Measurements from ENCODE around the gene YTHDF1.
"Not testable (repeated sequence)": the region's sequence is repeated elsewhere in the genome, so short reads cannot be mapped to it uniquely, and the experiment has no call there.

Gene YTHDF1

GRCh38 chr20:63169681-63170080 is 46.2 kb downstream of the YTHDF1 start:
- DNase-seq (ENCODE audit: low read depth), result no peak

- no peak for DNase-seq (ENCODE audit: low read depth)
These were observed 47.1 kb downstream of the YTHDF1 start for GRCh38 chr20:63168861-63169260.

GRCh38 chr20:63167918-63168520 is 47.9 kb downstream of the YTHDF1 start:
- no peak for DNase-seq (ENCODE audit: low read depth)

DNA sequence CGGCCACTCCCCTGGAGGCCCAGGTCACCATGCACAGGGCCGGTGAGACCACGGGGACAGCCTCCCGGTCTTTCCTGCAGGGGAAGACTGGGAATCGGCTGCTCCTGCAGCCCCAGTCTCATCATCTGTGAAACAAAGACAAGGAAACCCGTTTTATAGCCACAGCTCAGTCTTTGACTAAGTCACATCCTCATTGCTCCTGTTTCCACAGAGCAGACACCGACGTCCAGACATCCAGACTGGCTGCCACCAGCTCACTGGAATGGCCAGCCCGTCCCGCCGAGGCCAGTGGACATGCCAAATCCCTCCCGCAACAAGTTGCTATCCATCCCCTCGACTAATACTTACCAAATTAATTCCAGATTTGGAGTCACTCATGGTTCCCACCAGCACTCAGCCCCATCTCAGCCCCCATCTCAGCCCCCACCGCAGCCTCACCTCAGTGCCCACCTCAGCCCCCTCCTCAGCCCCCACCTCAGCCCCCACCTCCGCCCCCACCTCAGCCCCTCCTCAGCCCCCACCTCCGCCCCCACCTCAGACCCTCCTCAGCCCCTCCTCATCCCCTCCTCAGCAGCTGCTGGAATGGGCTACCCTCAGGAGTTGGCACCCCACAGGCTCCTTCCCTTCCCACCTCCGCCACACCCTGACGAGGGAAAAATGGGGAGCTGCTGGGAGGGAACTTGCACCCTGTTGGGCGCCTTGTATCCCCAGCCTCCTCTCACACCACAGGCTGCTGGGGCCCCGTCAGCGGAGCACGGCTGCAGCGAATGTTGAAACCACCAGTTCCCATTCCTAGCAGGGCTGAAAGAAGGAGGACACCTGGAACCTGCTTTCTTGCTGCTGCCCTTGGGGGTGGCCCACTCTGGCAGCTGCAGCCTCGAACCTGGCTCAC is 48.7 kb downstream of the YTHDF1 start:
- DNase-seq (ENCODE audit: low read depth), result no peak

DNA sequence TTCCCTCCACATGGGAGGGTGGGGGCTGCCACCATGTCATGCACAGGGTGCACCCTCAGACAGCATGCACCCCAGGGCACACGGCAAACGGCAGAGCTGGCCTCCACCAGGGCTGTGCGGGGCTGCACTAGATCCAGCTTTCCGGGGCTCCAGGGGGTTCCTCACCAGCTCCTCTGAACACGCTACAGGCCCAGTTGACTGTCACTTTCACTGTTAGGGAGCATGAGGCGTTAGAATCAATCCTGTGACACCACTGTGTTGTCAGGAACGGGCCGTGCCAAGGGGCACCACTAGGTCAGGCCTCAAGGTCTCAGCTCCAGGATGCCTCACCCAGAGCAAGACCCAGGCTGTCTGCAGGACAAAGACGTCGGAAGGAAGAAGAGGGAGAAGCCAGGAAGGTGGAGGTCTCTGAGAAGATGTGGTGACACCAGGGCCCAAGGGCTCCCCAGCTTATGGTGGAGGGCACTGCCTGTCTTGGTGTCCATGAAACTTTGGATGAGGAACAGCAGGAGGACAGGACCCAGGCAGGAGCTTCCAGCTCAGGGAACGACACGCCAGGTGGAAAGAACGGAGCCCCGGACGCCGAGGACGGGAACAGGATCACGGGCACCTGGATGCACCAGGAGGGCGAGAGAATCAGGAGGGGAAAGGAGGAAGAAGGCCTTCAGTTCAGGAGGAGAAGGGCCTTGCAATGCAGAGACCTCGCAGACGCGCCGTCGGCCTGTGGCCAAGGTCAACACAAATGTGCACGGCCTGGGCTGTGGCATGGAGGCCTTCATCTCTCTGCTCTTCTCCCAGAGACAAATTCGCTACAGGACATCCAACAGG is 49.5 kb downstream of the YTHDF1 start:
- DNase-seq (ENCODE audit: low read depth), result no peak

DNA sequence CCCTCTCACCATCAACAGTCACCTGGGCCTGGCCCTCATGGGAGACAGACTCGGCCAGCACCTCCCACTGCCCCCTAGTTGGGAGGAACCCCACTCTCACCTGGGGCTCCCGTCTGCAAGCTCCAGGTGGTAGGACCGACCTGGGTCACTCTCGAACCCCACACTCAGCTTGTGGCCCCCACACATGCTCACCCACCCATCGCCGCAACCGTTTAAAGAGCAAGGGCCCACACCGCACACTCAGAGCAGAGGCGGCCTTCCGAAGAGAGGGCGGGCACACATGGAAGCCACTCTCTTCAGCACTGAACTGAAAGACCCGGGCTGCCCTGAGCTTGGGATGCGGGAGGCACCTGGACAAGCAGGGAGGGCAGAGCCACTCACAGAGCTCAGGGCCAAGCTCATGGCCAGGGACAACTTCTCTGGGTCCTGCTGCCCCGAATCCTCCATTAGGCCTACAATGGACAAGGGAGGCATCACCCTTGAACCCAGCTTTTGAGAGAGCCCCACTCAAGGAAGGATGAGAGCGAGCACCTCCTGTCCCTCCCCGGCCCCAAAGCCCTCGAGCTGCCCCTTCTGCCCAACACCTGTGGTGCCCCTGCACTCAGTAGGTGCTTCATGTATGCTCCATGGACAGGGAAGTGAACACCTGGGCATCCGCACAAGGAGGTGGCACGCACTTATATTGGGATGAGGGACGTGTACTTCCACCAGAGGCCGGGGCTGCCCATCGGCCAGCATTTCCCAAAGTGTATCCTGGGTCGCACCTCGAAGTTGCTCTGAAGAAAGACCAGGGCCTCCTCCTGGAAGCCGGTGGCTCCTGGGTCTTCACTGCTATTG is 50.4 kb downstream of the YTHDF1 start:
- DNase-seq (ENCODE audit: low read depth), result no peak

- no peak for DNase-seq (ENCODE audit: low read depth)
These were observed 51.2 kb downstream of the YTHDF1 start for GRCh38 chr20:63164484-63165355.

DNA sequence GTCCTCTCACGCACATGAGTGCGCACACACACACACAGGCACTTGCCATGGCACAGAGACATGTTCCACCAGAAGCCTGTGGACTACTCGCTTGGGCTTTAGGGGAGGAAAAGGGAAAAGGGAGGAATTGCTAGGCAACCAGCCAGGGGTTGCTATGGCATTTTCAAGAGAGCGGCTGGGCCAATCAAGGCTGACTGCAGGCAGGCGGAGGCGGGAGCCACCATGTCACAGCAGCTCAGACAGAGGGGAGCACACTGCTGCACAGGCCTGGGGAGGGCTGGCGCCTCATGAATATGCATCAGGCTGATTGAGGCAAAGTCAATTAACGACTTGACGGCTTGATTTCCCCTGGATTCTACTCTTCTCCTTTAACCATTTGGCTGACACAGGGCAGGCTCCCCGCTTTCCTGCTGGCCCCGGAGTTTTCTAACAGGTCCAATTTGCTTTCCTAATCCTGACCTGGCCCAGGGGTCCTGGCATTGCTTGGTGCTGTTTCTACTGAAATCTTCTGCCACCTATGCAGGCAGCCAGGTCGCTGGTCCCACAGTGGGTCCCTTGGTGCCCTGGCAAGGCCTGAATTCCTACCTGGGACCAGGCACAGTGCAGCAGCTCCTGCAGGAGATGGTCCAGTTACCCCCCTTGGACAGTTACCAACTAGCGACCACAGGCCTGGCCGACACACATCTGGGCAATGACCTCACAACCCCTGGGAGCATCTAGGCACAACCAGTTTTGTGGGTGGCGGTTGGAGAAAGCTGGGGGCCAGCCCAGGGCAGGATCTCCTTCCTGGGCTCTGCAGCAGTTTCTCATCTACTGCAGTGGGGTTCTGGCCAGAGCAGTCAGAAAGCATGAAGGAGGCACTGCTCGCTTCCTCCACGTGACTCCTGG is 52.1 kb downstream of the YTHDF1 start:
- DNase-seq (ENCODE audit: low read depth), result no peak

- DNase-seq (ENCODE audit: low read depth), result no peak
These were observed 52.8 kb downstream of the YTHDF1 start for GRCh38 chr20:63163171-63163570.

DNA sequence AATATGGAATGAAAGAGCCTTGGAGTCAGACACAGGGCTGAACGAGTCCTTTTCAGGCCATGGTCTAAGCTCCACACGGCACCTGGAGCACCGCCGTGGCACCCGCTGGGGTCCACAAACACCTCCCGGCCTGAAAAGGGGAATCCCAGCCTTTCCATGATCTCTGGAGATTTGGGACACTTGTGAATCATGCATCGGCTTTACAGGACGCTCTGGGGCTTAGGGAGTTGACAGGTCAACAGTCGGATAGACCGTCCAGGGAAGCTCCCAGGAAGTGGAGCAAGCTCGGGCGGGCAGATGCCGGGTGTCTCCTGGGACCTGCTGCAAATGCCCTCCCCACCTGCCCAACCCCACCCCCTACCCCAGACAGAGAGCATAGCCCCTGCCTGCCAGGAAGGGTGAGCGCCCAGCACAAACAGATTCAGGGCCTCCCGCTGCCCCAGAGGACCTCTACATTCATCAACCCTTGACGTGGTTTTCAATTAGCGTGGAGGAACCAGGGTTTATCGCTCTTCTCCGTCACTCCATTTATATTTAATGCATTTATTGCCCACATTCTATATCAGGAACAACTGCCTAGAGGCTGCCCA is 53.6 kb downstream of the YTHDF1 start:
- no peak for DNase-seq (ENCODE audit: low read depth)

DNA sequence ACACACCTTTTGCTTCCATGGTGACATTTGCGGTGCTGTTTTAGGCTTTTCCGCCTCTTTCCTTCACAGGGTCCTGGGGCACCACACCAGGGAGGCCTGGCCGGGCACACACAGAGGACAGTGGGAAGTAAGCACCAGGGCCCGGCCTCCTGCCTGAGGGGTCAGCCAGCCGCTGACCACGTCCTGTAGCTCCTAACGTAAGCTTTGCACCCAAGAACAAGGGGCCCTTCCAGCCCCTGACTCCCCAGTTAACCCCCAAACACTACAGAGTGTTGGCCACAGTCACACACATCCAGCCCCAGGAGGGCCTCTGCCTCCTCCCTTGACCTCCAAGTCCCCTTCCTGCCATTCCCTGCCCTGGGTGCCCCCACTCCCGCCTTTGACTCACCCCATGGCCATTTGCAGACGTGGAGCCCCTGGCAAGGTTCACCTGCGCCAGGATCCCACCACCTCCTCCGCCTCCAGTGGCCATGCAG is 54.7 kb downstream of the YTHDF1 start:
- DNase-seq (ENCODE audit: low read depth), result no peak

- no peak for DNase-seq (ENCODE audit: low read depth)
These were observed 55.2 kb downstream of the YTHDF1 start for GRCh38 chr20:63160641-63161175.

DNA sequence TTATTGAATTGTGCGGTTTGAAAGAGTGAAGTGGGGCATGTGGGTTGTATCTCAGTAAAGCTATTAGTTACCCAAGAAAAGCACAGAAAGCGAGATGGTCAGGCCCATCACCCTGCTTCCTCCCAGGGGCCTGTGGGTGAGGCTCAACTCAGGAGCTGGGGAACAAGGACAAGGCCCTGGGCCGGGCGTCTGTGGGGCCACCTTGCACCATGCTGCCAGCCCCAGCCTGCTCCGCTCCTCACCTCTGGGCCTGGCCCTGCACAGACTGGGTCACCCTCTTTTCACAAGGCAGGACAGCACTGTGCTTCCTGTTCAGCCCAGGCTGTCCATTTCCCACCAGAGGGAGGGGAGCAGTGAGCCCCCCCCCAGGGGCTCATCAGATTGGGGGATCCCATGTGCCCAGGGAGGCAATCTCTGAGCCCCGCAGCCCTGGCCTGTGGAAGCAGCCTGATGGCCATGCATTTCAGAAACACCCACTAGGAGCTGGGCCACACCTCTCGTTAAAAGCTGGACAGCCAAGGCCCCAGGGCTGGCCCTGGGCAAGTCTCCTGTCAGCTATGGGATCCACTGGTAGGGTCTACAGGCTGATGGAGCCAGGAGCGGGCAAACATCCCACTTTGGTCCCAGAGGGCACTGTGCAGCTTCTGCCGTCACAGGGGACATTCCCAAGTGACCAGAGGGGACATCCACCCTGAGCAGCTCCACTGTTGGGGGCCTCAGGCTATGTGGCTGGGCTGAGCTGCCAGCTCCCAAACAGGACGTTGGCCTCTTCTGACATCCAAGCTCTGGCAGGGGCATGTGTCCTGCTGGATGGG is 55.9 kb downstream of the YTHDF1 start:
- no peak for DNase-seq (ENCODE audit: low read depth)

DNA sequence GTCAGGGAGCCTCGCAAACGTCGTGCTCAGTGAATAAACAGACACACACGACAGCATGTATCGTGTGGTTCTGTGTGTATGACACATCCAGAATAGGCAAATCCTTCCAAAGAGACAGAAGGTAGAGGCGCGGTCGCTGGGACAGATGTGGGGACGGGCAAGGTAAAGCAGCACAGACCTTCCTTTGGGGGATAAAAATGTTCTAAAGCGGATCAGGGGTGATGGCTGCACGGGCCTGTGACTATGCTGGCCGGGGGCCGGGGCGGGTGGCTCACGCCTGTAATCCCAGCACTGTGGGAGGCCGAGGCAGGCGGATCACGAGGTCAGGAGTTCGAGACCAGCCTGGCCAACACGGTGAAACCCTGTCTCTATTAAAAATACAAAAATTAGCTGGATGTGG is 56.7 kb downstream of the YTHDF1 start:
- DNase-seq (ENCODE audit: low read depth), result not testable (repeated sequence)

GRCh38 chr20:63158845-63159244 is 57.1 kb downstream of the YTHDF1 start:
- DNase-seq (ENCODE audit: low read depth), result no peak

GRCh38 chr20:63158352-63158751 is 57.6 kb downstream of the YTHDF1 start:
- DNase-seq (ENCODE audit: low read depth), result no peak

DNA sequence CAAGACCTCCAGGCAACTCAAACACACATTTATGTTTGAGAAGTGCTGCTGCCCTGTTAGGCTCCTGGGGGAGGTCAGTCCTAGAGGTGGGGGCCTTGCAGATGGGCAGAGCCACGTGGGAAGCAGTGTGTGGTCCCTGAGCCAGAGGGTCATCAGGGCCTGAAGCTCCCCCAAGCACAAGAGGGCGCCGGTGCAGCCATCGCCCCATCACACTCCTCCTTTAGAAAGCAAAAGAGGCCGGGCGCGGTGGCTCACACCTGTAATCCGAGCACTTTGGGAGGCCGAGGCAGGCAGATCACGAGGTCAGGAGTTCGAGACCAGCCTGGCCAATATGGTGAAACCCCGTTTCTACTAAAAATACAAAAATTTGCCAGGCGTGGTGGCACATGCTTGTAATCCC is 58.5 kb downstream of the YTHDF1 start:
- DNase-seq (ENCODE audit: low read depth), result not testable (repeated sequence)

GRCh38 chr20:63156221-63156671 is 59.7 kb downstream of the YTHDF1 start:
- DNase-seq (ENCODE audit: low read depth), result no peak
